Activated T-cell treated with anti-CD3 and anti-CD28 coated beads for 4 hours (primary cell): Measurements from ENCODE around the gene TRIM69.
A peak's percentile ranks its signal among the peaks of the same experiment; 100 is the strongest.
"Not testable (repeated sequence)": the region's sequence is repeated elsewhere in the genome, so short reads cannot be mapped to it uniquely, and the experiment has no call there.

Source experiments
- DNase-seq: peaks from one replicate; pipeline ENCODE4 v3.0.0-alpha.2; 2020

TRIM69 gene

DNA sequence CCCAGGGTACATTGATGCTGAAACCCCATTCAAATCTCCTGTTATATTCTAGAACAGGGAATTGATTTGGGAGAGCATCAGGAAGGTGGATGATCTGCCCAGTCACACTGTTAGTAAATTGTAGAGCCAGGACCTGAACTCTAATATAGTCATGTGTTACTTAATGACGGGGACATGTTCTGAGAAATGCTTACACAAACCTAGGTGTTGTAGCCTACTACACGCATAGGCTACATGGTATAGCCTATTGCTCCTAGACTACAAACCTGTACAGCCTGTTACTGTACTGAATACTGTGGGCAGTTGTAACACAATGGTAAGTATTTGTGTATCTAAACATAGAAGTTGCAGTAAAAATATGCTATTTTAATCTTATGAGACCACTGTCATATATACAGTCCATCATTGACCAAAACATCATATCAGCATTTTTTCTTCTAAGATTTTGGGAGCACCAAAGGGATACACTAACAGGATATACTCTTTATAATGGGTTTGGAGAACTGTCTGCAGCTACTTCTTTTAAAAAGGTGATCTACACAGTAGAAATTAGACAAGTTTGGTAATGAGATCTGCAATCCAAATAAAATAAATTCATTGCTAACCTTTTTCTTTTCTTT lies 19.2 kb upstream of the TRIM69 start:
- DNase-seq: no peak

DNA sequence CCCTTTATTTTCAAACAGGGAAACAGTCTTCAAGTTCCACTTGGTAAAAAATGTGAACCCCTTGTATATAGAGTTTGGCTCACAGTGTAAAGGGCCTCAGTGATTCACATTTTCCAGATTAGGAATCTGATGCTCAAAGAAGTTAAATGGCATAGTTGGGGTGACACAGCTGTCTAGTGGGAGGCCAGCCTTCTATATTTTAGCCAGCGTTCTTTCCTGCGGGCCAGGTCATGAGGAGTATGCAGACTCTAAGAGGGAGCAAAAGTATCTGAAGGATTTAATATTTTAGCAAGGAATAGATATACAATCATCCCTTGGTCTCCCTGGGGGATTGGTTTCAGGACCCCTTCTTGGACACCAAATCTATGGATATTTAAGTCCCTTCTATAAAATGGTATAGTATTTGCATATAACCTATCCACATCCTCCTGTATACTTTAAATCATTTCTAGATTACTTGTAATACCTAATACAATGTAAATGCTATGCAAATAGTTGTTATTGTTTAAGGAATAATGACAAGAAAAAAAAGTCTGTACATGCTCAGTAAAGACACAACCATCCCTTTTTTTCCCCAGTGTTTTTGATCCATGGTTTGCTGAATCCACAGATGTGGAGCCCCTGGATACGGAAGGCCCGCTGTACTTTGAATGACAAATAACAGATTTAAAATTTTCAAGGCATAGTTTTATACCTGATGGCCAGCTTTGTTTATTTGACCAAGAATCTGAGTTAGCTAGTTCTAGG lies 18.0 kb upstream of the TRIM69 start:
- DNase-seq: no peak

DNA sequence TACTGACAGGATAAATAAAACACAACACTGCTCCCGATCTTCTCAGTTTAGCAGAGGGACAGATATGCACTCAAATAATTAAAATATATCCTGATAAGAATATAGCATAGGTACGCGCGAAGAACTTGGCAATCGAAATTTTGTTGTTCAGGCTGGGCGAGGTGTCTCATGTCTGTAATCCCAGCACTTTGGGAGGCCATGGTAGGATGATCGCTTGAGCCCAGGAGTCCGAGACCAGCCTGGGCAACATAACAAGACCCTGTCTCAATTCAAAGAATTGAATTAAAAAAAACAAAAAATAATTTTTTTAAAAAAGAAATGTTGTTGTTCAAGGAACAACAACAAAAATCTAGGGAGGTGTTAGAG lies 17.4 kb upstream of the TRIM69 start:
- DNase-seq: no peak

DNA sequence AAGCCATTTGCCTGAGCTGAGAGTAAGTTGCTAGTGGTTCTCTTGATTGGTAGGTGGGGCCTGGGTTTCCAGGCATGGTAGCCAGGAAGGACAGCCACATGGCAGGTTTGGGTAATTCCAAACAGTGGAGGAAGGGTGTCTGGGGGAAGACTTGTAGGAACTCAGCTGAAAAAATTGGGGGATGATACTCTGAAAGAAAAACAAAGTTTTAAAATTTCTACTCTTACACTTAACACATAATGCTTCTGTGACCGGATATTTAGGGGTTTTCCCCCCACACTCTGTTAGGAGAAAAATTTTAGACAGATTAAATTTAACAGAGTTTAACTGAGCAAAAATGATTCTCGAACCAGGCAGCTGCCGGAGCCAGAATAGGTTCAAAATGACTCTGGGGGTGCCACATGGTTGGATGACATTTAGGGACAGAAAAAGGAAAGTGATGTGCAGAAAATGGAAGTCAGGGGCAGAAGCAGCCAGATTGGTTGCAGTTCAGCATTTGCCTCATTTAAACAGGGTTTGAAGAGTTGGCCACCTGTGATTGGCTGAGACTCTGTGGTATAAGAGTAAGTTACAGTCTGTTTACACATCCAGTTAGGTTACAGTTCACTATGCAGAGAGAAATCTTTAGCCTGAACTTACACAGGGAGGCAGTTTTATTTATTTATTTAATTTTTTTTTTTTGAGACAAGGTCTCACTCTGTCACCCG lies 16.9 kb upstream of the TRIM69 start:
- DNase-seq: no peak

DNA sequence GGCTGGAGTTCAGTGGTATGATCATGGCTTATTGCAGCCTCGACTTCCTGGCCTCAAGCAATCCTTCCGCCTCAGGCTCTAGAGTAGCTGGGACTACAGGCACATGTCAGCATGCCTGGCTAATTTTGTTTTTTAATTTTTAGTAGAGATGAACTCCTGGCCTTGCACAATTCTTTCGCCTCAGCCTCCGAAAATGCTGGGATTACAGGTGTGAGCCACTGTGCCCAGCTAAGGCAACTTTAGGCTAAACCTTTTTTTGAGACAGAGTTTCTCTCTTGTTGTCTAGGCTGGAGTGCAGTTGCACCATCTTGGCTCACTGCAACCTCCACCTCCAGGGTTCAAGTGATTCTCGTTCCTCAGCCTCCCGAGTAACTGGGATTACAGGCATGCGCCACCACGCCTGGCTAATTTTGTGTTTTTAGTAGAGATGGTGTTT lies 16.3 kb upstream of the TRIM69 start:
- DNase-seq: not testable (repeated sequence)

DNA sequence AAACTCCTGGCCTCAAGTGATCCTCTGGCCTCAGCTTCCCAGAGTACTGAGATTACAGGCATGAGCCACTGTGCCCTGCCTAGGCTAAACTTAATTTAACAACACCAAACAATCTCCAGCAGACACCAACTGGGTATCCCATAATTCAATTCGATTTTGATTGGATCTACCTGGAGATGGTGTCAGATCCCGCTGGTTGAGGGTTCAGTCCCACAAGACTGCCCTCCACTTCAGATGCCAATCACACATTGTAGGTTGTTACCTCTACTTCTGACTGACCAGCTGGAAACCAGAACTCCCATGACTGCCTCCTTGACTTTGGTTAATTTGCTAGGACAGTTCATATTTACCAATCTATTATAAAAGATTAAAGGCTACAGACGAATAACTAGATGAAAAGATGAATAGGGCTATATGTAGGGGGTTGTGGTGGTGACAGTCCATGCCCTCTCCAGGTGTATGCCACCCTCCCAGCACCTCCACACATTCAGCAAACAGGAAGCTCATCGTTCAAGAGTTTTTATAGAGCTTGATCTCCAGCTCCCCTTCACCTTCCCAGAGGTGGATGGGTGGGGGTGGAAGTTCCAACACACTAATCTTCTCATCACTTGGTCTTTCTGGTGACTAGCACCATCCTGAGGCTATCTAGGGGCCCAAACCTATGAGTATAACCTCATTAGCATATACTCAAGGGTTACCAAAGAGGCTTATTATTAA lies 15.7 kb upstream of the TRIM69 start:
- no peak for DNase-seq

DNA sequence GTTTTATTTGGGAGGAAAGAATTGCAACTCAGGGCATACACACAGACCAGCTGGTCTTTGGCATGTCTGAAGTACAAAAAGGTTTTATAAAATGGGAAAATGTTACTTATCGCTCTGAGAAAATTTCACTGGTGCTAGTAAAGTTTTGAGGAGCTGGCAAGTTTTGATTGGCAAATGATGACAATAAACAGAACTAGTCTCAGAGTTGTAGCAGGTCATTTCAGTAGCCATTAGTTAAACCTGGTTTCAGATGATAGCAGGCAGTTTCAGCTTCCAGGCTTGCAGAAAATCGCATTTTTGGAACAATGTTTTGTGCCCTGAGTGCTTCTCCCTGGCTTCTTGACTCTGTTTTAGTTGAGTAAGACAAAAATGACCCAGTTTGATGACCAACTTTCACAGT lies 14.3 kb upstream of the TRIM69 start:
- no peak for DNase-seq

DNA sequence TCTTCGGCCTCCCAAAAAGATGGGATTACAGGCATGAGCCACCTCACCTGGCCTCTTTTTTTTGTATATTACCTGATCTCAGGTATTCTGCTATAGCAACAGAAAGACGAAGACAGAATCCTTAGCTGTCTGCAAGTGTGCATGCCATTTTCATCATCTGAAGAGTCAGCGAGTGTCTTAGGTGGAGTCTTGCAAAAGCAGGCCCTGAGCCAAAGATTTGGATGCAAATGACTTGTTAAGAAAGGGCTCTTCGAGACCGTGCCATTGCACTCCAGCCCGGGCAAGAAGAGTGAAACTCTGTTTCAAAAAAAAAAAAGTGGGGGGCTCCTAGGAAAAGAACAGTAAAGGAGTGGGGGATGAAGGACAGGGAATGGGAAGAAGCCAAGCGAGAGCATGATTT lies 10.2 kb upstream of the TRIM69 start:
- DNase-seq: no peak

DNA sequence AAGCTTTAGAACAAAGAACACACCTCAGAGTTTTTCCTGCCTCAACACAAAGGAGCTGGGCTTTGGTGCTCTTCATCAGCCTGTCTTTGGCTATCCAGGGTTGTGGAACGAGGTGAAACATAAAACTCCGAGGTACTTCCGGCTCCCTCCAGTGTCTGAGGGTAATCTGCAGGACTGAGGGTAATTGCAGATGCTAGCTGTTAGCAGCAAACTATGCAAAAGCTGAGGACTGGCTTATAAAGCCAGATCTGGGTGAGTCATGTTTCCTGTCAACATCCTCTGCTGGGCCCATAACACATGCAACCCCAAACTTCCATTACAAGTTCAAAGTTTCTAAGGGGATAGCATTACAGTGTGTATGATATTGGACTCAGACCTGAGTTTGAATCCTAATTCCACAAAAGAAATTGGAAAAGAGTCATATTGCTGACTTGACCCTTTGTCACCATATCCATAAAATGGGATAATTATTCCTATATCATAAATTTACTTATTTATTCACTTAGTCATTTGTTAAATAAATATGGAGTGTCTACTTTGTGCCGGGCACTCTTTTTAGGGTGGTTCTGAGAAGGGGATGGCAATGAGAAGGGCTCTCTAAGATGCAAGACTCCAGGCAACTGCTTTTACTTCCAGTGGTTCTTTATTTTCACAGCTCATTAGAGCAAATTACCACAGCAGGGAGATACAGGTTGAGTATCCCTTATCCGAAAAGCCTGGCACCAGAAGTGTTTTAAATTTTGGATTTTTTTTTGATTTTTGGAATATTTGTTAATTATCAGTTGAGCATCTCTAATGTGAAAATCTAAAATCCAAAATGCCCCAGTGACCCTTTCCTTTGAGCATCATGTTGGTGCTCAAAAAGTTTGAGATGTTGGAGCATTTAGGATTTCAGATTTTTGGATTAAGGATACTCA lies 9.5 kb upstream of the TRIM69 start:
- peak; percentile 62 for DNase-seq

DNA sequence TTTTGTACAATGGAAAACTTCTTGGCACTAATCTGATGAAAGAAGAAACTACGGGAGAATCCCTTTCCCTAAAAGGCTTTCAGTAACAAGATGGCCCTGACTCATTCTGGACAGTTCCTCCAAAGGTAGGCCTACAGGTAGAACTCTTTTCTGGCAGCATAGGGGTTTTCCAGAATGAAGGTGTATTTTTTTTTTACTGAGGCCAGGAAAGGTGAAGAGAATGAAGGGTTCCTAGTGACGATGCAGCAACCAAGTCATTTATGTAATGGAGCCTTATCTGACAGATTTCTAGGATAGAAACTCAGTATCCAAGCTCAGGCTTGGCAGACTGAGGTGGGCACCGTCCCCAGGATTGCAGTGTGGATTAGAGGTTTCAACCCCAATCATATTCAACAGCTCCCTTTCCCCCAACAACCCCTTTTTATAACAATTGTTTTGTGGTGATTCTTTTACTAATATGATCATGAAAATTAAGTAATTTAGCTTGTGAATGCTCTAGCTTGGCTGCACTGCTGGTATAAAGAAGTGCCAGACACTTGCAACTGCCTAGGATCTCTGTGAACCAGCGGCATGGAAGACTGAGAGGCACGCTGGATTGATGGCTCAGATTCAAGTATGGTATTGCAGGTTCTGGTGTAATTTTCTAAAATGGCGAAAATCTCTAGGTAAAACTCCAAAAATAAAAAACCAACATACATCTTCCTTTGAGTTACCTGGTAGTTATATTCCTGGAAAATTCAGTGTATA lies 8.7 kb upstream of the TRIM69 start:
- no peak for DNase-seq

DNA sequence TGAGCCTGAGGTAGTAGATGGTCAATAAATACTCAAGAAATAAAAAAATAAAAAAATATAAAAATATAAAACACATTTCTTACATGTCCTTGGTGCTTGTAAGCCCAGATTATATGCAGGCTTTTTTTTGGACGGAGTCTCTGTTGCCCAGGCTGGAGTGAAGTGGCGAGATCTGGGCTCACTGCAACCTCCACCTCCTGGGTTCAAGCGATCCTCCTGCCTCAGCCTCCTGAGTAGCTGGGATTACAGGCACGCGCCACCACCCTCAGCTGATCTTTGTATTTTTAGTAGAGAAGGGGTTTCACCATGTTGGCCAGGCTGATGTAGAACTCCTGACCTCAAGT lies 8.1 kb upstream of the TRIM69 start:
- DNase-seq: not testable (repeated sequence)

DNA sequence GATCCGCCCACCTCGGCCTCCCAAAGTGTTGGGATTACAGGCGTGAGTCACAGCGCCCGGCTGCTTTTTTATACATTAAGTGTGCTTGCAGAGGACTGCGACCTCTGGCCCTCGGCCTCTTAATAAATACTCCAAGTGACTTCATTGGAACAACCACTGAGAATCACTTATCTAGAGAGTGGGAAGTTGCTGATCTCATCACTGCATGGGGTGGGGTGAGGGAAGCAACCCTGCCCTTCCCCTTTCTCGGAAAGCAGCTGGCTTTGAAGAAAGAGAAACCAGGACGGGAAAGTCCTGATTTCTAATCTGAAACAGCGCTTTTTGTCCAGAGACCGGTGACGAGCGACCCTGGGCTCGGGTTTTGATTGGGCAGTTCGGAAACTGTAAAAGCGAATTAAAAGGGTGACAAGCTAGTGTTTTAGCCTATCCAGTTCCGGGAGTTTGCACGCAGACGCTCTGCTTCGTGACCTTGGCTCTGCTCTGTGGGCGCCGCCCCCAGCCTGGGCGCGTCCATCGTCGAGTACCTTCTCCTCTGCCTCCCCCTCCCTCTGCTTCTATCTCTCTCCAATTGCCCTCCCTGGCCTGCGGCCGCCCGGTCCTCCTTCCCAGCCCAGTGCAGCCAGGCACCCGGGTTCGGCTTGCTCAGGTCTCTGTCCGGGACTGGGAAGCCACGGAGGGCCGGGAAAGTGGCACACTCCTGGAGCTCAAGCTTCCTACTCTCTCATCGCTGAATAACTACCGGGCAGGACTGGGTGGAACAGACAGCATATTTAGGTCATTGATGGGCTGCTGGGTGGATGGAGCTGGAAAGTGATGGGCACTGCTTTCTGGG lies 7.5 kb upstream of the TRIM69 start:
- DNase-seq: peak; percentile 99

DNA sequence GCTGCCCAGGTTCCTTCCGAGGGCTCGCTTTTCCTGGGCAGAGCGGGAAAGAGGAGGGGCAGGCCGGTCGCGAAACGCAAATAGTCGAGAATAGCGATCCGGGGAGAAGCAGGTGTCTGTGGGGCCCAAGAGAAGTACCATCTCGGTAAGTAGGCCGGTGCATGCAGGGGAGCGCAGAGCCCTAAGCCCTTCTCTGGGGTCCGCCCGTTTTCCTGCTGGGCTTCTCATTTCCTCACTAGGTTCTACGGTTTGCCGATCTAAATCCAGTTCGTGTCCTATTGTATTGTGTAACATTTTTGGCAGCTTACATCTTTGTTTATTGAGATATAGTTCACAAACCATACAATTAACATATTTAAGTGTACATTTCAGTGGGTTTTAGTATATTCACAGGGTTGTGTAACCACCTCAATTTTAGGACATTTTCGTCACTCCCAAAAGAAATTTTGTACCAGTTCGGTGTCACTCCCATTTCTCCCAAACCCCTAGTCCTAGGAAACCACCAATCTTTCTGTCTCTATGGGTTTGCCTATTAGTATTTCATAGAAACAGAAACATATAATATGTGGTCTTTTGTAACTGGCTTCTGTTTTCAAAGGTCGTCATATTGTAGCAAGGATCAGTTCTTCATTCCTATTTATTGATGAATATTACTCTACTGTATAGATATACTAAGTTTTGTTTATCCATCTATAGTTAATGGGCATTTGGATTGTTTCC lies 6.8 kb upstream of the TRIM69 start:
- no peak for DNase-seq

DNA sequence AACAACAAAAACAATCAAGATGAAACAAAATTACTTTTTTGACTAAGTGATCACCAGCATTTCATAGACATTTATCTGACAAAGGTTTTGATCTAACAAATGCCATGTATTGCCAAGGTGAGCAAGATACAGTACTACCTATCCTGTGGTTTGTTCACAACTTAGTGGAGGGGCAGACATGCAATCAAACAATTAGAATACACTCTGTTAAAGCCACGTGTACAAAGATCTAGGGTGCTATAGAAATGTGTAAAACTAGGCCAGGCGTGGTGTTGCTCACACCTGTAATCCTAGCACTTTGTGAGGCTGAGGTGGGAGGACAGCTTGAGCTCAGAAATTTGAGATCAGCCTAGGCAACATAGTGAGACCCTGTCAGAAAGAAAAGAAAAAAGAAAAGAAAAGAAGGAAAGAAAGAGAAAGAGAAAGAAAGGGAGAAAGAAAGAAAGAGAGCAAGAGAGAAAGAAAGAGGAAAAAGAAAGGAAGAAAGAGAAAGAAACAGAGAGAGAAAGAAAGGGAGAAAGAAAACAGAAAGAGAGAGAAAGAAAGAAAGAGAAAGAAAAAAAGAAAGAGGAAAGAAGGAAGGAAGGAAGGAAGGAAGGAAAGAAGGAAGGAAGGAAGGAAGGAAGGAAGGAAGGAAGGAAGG lies 1.4 kb upstream of the TRIM69 start:
- no peak for DNase-seq

DNA sequence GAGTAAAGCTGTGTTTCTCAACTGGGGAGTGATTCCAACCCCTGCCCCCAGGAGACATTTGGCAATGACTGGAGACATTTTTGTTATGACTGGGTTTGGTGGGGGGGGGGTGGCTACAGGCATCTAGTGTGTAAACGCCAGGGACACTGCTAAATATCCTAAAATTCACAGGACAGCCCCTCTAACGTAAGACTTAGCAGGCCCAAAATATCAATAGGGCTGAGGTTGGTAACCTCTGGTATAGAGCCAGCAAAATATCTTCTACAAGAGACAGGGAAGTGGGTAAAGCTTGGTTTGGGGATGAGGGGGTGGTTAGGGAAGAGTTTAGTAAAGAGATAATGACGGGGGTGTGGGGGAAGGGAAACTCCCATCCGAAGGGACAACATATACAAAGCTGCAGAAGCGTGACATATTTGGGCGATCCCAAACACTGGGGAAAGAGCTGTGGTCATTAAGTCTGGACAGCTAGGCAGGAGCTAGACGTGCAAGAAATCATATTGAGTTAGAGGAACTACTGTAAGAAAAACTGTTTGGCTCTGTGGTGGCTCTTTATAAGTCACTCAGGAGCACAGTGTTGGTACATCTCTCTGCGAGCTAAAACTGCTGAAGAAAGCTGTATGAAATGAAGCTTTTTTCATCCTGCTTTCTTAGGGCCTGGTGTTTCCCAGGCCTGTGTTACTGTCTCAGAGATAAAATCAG lies 697 bp upstream of the TRIM69 start:
- no peak for DNase-seq

DNA sequence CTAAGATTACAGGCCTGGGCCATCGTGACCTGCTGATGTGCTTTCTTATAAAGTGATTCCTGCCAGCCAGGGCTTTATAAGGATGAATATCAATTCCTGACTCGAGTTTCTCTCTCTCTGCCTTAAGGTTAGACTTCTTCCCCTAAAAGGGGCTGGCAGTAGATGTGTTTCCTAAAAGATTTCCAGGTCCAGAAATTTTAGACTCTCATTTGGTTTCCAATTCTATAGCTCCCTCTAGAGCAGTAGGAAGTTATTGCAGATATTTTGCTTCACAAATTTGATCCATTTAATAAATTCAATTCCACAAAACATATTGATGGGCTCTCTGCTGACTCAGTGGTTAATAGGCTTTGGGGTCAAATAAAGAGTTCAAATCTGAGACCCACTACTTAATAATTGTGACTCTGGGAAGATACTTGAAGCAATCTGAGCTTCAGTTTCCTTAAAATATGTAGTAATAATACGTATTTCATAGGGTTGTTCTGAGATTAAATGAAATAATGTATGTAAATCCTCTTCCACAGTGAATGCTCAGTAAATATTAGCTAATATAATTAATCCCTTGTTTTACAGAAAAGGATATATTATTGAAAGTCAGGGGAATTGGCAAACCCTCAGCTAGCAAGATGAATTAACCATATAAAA lies 2.1 kb downstream of the TRIM69 start:
- no peak for DNase-seq

DNA sequence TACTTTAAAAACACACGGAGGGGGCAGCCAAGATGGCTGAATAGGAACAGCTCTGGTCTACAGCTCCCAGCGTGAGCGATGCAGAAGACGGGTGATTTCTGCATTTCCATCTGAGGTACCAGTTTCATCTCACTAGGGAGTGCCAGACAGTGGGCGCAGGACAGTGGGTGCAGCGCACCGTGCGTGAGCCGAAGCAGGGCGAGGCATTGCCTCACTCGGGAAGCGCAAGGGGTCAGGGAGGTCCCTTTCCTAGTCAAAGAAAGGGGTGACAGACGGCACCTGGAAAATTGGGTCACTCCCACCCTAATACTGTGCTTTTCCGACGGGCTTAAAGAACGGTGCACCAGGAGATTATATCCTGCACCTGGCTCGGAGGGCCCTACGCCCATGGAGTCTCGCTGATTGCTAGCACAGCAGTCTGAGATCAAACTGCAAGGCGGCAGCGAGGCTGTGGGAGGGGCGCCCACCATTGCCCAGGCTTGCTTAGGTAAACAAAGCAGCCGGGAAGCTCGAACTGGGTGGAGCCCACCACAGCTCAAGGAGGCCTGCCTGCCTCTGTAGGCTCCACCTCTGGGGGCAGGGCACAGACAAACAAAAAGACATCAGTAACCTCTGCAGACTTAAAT lies 3.0 kb downstream of the TRIM69 start:
- DNase-seq: not testable (repeated sequence)

DNA sequence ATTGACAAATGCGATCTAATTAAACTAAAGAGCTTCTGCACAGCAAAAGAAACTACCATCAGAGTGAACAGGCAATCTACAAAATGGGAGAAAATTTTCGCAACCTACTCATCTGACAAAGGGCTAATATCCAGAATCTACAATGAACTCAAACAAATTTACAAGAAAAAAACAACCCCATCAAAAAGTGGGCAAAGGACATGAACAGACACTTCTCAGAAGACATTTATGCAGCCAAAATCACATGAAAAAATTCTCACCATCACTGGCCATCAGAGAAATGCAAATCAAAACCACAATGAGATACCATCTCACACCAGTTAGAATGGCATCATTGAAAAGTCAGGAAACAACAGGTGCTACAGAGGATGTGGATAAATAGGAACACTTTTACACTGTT lies 7.1 kb downstream of the TRIM69 start:
- not testable (repeated sequence) for DNase-seq
